ENCODE measurements around the gene DLG2.

GRCh38 chr11:85028329-85029101, 598.6 kb downstream of the DLG2 start:
- TF ChIP-seq CTCF (IDR thresholded peaks at IDR 0.05; ENCODE audit: extremely low read depth in 1 of 2, insufficient read depth in 1 of 2, low read depth in 1 of 2, low read length in 2 of 2) = no peak
- TF ChIP-seq MAX (IDR thresholded peaks at IDR 0.05; ENCODE audit: insufficient read depth, insufficient read length) = no peak
- TF ChIP-seq EZH2 (IDR thresholded peaks at IDR 0.05; ENCODE audit: borderline replicate concordance, low read depth, low read length, severe bottlenecking) = no peak
- TF ChIP-seq POLR2A (IDR thresholded peaks at IDR 0.05; ENCODE audit: low read depth, low read length) = no peak
